GM12865 (cell line): Measurements from ENCODE around the gene TPM1.

Experiments
- DNase-seq: peaks from one replicate; pipeline ENCODE4 v3.0.0; 2010; ENCODE audit warnings: low read depth
- H3K4me3 ChIP-seq: 2 replicates; pipeline ENCODE4 v1.5.1; 2011; ENCODE audit warnings: mild to moderate bottlenecking, low read depth, low read length, control low read depth
- TF ChIP-seq, protein P1 (sequence below): IDR thresholded peaks from 2 replicates; pipeline ENCODE4 v1.5.1; 2011; ENCODE audit warnings: low read length, control low read depth, low read depth, inconsistent platforms; ENCODE audit not compliant: insufficient read depth; ENCODE audit errors: missing control alignments

TPM1 gene

DNA sequence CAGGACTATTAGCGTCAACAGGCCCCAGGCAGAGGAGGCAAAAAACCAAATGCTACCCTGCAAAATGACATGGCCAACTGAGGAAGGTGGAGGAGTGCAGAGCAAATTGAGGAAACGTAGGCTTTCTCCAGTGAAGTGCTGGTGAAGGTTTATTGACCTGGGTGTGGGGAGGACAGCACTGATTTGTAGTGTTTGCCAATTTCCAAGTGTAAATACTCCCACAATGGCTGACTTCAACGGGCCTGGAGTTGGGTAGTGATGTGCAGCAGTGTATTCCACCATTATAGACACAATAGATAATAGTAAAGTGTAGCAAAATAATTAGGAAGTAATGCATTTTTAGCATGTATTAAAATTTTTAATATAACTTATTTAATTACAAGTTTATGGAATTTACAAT, 32.2 kb upstream of the TPM1 start:
- no peak overlapping the region for H3K4me3 ChIP-seq
- TF ChIP-seq, protein P1, sequence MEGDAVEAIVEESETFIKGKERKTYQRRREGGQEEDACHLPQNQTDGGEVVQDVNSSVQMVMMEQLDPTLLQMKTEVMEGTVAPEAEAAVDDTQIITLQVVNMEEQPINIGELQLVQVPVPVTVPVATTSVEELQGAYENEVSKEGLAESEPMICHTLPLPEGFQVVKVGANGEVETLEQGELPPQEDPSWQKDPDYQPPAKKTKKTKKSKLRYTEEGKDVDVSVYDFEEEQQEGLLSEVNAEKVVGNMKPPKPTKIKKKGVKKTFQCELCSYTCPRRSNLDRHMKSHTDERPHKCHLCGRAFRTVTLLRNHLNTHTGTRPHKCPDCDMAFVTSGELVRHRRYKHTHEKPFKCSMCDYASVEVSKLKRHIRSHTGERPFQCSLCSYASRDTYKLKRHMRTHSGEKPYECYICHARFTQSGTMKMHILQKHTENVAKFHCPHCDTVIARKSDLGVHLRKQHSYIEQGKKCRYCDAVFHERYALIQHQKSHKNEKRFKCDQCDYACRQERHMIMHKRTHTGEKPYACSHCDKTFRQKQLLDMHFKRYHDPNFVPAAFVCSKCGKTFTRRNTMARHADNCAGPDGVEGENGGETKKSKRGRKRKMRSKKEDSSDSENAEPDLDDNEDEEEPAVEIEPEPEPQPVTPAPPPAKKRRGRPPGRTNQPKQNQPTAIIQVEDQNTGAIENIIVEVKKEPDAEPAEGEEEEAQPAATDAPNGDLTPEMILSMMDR, result no peak
- no peak for DNase-seq

DNA sequence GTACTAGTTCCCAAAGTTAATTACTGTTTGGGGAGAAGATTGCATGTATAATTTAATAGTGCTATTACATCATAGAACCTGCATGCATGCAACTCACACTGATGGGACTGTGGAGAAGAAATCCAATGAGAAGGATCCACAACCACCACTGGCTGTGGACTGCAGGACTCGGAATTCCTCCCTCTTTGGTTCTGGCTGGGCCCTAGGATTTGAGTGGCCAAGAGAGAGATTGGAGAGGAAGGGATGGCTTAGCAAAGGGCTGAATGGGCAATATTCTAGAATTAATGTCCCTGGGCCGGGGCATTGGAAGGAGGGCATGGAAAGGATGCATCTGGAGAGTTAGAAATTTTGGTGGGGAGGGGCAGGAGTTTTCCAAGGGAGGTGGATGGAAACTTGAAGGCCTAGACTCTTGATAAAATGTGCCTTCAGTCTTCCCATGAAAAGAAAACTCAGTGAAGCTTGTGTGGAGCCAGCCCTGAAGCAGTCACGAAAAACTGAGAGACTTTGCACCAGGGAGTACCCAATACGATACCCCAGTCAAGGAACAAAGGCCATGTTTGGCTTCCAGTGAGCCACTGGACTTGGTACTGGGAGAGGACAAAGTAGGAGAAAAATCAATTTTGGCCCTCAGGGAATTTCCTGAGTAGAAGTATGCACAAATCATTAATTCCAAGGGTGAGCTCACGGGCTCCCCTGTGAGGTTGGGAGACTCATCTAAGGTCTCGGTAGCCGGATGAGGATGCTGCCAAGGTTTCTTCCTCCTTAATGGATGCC, 31.4 kb upstream of the TPM1 start:
- H3K4me3 ChIP-seq, result no peak overlapping the region
- no peak for DNase-seq

DNA sequence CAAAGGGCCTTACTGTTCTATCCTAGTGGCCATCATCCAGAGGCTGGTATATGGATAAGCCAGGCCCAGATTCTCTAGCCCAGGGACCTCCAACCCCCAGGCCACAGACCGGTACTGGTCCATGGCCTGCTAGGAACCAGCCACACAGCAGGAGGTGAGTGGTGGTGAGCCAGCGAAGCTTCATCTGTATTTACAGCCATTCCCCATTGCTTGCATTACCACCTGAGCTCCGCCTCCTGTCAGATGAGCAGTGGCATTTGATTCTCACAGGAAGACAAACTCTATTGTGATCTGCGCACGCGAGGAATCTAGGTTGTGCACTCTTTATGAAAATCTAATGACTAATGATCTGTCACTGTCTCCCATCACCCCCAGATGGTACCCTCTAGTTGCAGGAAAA, 30.1 kb upstream of the TPM1 start:
- TF ChIP-seq, protein P1, result no peak
- H3K4me3 ChIP-seq, result no peak overlapping the region
- no peak for DNase-seq

More for the DNA sequence above, 31.4 kb upstream of the TPM1 start:
- TF ChIP-seq, protein P1, result no peak

DNA sequence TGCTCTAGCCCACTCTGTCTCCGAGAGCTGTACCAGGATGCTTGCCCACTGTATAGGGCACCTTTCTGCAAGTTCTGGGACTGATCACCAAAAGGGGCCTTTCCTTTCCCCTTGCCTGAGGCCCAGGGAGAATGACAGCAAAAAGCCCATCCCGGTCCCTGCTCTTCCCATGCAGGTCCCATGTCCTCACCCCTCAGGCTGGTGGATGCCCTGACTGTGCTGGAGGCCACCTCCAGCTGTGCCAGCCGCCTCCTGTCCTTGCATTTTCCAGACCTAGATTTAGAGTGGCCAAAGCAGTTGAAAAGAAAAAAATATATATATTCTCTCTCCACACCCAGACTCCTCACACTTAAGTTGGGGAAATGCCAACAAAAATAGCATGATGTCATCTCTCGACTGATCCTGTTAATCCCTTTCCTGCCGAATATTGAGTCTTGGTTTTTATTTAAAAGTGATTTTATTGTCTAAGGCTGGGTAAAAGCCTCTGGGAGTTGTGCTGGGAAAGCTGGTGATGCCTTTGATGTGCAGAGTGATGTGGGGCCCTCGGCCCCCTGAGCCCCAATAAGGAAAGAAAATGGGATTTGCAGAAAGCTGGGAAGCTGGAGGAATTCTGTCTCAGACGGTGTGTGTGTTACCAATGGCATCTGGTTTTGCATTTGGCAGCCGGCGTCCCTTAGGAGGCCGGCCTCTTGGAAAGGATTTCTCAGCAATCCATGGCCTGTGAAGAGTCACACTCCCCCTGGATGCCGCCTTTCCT, 29.3 kb upstream of the TPM1 start:
- TF ChIP-seq, protein P1, result no peak
- no peak overlapping the region for H3K4me3 ChIP-seq
- DNase-seq, result no peak

DNA sequence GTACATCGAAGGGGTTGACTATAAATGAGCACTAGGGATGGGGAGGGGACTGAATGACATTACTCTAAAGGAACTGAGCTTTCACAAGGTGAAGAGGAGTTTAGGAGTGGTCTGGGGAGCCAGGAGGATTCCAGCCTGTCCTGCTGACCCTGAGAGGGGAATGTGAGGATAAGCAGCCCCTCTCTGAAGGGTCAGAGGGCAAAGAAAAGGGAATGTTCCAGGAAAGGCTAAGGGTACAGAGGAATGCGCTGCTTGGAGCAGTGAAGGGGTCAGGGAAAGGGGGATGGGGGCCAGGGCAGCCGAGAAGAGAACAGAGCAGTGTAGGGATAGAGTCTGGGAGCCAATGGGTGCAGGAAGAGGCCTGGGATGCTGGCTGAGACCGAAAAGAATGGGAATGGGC, 28.0 kb upstream of the TPM1 start:
- TF ChIP-seq, protein P1, result no peak
- DNase-seq, result no peak
- H3K4me3 ChIP-seq, result no peak overlapping the region

DNA sequence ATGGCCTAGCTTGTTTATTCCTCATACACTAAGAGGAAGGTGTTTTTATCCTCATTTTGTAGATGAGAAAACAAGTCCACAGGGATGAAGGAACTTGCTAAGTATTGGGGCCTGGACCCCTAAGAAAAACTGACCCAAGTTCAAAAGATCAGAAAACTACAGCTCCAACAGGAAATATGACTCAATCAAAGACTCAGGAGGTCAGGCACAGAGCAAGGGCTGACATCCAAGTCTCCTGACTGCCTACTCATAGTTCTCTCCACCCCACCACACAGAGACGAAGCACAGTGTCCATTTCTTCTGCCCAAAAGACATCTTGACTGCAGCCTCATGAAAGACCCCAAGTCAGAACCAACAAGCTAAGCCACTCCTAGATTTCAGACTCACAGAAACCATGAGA, 26.9 kb upstream of the TPM1 start:
- peak; percentile 14 for DNase-seq
- H3K4me3 ChIP-seq, result no peak overlapping the region
- TF ChIP-seq, protein P1, result no peak
